GM13976 (cell line): ENCODE data around the gene NANS.
A peak's percentile ranks its signal among the peaks of the same experiment; 100 is the strongest.

Source experiments
- DNase-seq: peaks from one replicate; pipeline ENCODE4 v3.0.0; 2012; ENCODE audit warnings: low spot score
- in situ Hi-C: fragments of 300-500 bp; cut with MboI; formaldehyde crosslinking; loops from one replicate; pipeline ENCODE4 v1.12.0; 2022; ENCODE audit warnings: low sequenced_read_pairs, mixed read lengths, inconsistent platforms; ENCODE audit not compliant: unreplicated experiment
- TF ChIP-seq, protein P1 (sequence below): IDR thresholded peaks from 2 replicates; pipeline ENCODE4 v1.5.1; 2012; ENCODE audit warnings: borderline replicate concordance, mild to moderate bottlenecking; ENCODE audit not compliant: insufficient read depth; ENCODE audit errors: extremely low read depth, missing control alignments, control extremely low read depth

NANS gene, protein sequence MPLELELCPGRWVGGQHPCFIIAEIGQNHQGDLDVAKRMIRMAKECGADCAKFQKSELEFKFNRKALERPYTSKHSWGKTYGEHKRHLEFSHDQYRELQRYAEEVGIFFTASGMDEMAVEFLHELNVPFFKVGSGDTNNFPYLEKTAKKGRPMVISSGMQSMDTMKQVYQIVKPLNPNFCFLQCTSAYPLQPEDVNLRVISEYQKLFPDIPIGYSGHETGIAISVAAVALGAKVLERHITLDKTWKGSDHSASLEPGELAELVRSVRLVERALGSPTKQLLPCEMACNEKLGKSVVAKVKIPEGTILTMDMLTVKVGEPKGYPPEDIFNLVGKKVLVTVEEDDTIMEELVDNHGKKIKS

DNA sequence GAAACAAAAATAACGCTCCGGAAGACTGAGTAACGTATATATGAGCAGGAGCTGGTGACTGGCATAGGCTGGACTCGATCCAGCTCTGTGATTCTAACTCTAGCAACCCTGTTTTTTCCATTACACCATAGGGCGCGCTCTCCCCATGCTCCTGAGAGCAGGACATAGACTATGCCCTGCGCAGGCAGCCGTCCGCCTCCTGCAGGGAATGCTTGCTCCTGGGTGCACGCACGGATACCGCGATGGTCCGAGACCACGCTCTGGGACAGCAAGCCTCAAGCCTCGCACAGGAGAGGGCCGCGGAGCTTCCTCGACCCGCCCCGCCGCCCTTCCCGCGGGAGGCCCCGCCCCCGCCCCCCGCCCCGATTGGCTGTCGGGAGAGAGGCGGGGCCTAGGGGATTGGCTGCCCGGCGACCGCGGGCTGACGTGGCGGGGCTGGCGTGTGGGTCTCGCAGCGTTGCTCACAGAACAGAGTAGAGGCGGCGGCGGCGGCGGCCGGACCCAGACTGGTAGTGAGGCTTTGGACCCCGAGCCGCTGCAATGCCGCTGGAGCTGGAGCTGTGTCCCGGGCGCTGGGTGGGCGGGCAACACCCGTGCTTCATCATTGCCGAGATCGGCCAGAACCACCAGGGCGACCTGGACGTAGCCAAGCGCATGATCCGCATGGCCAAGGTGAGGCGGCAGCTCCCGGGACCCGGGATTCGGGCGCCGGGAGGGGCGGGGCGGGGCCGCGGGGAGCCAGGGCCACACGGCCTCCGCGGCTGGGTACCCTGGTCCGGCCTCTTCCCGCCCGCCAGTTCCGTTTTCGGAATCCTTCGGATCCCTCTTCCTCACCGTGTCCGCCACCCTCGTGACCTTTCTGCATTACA is at the start of gene NANS:
NANS (plus strand) TSS at position 464 of the 869 bp plus-strand sequence; CDS start at position 541, 77 bp downstream.
- TF ChIP-seq, protein P1, sequence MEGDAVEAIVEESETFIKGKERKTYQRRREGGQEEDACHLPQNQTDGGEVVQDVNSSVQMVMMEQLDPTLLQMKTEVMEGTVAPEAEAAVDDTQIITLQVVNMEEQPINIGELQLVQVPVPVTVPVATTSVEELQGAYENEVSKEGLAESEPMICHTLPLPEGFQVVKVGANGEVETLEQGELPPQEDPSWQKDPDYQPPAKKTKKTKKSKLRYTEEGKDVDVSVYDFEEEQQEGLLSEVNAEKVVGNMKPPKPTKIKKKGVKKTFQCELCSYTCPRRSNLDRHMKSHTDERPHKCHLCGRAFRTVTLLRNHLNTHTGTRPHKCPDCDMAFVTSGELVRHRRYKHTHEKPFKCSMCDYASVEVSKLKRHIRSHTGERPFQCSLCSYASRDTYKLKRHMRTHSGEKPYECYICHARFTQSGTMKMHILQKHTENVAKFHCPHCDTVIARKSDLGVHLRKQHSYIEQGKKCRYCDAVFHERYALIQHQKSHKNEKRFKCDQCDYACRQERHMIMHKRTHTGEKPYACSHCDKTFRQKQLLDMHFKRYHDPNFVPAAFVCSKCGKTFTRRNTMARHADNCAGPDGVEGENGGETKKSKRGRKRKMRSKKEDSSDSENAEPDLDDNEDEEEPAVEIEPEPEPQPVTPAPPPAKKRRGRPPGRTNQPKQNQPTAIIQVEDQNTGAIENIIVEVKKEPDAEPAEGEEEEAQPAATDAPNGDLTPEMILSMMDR, result no peak
- in situ Hi-C loops, result no loop called here

DNA sequence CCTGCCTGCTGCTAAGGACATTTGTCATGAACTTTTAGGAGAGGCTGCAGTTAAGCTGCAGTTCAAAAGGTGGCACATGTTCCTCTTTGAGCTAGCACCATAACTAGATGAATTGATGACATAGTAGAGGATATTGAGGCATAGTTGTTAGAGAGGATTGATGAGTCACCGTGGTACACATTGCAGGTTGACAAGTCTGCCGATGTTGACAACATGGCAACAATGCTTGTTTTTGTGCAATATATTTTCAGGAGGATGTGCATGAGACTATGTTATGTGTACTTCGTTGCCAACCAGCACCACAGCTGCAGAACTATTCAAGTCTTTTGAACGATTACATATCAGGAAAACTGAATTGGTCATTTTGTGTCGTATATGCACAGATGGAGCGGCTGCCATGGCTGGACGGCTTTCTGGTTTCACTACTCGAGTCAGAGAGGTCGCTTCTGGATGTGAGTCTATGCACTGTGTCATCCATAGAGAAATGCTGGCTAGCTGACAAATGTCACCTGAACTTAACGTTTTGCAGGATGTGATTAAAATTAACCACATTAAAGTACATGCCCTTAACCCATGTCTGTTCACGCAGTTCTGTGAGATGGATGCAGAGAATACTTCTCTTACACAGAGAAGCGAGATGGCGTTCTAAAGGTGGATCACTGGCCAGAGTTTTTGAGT is 49.1 kb upstream of the NANS start:
- in situ Hi-C loops, result no loop called here
- TF ChIP-seq, protein P1, result no peak
- no peak for DNase-seq

More for the DNA sequence above, at the start of gene NANS:
- peak; percentile 98 for DNase-seq

DNA sequence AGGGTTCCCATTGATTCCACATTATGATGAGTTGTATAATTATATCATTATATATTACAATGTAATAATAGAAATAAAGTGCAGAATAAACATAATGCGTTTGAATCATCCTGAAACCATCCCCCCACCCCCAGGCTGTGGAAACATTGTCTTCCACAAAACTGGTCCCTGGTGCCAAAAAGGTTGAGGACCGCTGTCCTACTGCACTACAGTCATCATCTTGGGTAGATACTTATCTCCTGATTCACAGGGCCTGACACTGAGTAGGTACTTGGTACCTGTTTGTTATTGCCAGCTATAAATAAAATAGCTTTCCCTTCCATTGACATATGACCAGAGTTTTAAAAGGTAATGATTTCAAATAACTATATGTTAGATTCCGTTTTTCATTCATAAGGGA is 47.8 kb upstream of the NANS start:
- in situ Hi-C loops, result no loop called here
- DNase-seq, result no peak
- TF ChIP-seq, protein P1, result no peak

DNA sequence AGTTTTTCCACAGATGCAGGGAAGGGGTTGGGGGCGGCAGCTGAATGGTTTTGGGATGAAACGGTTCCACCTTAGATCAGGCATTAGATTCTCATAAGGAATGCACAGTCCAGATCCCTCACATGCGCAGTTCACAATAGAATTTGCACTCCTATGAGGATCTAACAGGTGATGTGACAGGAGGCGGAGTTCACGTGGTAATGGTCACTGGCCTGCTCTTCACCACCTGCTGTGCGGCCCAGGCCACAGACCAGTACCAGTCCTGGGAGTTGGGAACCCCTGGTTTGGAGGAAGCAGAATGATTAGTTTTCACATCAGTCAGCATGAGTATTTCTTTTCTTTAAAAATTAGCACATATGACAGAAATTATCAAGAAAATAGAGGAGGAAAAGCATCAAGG is 47.1 kb upstream of the NANS start:
- no peak for DNase-seq
- in situ Hi-C loops, result no loop called here
- TF ChIP-seq, protein P1, result no peak

DNA sequence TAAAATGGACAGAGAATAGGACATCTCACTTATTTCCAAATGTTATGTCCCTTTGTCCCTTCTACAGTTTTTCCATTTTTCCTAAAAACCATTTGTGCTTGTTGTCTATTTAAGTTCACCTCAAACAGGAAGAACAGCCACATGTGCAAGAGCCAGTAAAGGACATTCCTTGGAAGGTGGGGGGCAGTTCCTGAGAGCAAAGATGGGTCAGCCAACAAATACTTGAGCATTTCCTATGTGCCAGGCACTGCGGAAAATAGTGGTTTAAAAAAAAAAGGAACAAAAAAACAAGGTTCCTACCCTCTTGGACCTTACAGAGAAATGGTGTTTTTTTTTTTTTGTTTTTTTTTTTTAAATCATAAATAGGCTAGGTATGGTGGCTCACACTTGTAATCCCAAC is 46.6 kb upstream of the NANS start:
- TF ChIP-seq, protein P1, result no peak
- in situ Hi-C loops, result no loop called here
- DNase-seq, result no peak

DNA sequence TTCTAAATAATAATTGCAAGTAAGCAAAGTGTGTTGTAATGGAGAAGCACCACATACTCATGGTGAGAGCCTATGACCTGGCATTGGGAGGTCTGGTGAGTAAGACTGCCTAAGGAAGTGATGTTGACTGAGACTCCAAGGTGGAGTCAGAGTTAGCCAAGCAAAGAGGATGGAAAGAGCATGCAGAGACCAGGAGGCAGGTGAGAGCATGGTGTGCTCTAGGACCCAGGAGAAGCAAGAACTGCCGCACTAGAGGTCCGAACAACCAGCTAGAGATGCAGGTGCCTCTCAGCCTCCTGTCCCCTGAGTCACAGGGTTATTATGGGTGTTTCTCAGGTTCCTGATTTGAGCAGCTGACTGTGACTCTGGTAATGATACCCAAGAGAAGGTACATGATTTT is 46.1 kb upstream of the NANS start:
- peak; percentile 40 for DNase-seq
- in situ Hi-C loops, result no loop called here
- TF ChIP-seq, protein P1, result no peak
